HG02763 (cell line): ENCODE measurements around the gene DUSP2.

Experiments used
- ATAC-seq: cut with Tn5 transposase; IDR thresholded peaks from one replicate; pipeline ENCODE4 v1.9.1; 2021; ENCODE audit warnings: mild to moderate bottlenecking, moderate library complexity; ENCODE audit not compliant: unreplicated experiment

The DUSP2 gene

DNA sequence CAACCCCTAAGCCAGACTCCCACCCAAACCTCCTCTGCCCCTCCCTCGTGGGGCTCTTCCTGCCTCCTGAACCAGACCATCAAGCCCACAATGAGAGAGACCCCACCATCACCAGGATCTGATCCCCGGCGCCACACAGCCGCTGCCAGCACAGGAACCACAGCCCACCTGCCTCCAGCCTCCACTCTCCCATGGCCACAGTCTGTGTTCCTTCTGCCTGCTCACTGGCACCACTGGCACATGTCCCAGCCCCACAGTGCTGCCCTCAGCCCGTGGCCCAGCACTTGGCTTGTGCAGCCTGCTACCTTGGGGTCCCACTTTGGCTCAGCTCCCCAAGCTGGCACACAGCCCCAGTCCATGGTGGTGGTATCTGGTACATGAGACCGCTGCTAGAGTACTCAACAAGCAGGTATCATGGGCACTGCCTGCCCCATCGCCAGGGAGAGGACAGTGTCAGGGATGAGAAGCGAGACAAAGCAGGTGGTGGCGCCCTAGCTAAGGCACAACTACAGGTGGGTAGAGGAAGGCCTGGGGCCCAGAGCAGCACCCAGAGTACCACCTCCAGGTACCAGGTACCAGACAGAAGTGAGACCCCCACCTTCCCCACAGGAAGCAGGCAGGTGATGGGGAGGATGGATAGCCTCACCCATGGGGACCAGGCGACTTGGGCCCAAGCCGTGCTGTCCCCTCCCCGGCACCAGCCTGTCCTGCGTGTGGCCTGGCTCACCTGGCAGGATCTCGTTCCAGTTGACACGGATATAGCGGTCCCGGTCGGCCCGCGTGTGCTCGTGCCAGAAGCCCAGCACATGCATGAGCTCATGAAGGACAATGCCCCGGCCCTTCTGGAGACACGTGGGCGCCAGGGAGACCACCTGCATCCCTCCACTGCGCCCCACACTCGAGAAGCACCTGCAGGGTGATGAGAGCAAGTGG, 13.2 kb downstream of the DUSP2 start:
- ATAC-seq = no peak

DNA sequence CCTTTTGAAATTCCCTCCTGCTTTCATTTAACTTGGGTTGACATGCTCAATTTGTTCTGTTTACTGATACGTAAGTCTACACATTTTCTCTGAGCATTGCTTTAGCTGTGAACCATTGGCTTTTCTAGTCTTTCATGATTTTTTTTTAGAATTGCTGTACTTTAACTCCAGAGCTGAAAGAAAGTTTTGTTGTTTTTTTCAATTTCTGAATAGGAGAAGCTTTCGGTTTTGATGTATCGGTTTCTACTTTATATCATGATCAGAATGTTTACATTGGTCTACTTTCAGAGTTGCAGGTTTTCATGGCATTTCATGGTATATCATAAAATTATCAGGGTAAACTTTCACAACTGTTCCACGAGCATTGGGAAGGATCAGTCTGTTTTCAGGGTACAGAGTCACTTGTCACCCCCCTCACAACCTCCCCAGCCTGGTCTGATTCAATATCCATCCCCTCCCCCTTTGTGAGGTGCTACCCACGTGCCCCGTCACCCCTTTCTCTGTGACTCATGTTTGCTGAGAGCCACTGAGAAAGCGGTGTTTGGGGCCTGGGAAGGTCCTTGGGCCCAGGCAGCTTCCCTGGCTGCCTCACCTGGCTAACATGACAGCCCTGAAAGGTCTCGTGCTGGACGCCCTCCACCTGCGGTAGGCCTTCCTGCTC, 14.0 kb downstream of the DUSP2 start:
- no peak for ATAC-seq

DNA sequence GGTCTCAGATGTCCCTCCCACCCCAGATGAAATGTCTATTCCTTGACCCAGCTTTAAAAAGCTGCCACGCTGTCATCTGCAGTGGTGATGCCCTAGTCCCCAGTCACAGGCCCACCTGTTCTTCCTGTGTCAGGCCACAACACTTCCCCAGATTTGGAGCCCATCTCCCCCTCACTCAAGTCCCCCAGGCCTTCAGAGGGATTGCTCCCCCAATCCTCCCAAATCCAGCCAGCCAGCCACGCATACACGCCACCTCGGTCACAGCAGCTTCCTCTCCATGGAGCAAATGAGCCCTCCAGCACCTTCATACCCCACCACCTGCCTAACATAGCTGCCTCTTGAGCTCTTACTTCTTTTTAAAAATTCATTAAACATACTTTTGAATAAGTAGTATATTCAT, 14.8 kb downstream of the DUSP2 start:
- no peak for ATAC-seq

DNA sequence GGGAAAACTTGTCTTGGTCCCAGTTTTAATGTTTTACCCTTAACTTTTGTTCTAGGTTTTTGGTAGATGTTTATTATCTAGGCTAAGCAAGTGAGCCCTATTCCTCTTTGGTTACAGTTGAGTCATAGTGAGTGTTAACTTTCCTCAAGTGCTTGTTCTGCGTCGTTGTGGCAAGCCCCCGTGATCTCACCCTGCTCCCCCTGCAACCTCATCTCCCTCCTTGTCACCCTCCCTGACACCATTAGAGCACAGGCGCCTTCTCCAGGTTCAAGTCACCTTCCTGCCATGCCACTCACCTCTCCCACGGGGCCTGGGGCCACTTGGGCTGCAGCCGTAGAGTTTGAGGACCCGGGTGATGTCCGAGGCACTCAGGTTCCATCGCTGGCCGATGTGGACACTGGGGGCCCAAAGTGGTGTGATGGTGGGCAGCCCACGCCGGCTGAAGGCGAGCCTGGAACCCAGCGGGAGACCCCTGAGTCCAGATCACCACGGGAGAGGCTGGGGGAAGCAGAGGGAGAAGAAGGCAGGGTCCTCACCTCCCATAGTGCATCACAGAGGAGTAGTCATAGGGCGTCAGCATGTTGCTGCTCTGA, 15.6 kb downstream of the DUSP2 start:
- no peak for ATAC-seq

DNA sequence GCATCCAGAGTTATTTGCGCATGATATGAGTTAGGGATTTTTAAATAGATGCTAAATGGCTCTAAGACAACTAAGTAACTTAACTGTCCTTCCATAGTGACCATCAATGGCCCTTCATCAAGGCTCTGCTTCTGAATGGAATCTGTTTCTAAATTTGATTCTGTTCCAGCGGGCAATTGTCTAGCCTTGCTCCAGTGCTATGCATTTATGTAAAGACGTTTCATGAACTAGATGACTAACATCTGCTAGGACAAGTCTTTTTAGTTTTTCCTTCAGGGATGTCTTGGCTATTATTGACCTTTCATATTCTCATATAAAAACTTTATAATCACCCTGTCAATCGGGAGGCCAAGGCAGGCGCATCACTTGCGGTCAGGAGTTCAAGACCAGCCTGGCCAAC, 16.8 kb downstream of the DUSP2 start:
- ATAC-seq = no peak

GRCh38 chr2:96124406-96125265, 20.6 kb downstream of the DUSP2 start:
- no peak for ATAC-seq

GRCh38 chr2:96123936-96124335, 21.3 kb downstream of the DUSP2 start:
- ATAC-seq = no peak

DNA sequence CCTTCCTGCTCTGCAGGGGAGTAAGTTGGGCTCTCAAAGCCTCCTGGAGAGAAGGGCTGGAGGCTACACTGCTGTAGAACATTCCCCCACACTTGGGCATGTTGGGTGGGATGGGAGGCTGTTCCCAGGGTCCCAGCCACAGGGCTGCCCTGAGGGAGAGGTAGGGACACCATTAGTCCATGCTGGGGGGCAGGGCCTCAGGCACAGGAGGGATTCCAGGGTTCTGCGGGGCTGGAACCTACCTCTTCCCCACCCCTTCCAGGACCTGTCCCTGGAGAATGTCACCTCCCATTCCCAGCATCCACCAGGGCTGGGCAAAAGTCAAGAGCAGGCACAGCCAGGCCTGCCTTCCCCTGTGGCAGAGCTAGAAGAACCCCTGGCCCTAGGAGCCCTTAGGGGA, 21.9 kb downstream of the DUSP2 start:
- ATAC-seq = no peak

DNA sequence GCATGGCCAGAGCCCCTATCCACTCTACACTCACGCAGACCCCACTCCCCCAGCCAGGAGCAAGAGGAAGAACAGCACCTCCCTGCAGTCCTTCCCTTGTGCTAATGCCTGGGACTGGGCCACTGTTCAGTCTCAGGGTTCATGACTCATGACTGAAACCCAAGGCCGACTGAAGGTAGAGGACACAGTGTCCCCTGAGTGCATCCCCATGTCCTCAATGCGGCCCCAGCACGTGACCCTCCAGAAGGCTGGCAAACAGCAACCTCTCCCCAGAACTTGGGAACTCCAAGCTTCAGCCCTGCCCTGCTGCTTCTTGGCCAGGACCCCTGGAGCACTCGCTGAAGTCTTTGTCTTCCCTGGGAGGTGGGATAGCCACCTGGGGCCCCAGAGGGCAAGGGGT, 22.8 kb downstream of the DUSP2 start:
- ATAC-seq = no peak

GRCh38 chr2:96121414-96121813, 23.8 kb downstream of the DUSP2 start:
- ATAC-seq = no peak

DNA sequence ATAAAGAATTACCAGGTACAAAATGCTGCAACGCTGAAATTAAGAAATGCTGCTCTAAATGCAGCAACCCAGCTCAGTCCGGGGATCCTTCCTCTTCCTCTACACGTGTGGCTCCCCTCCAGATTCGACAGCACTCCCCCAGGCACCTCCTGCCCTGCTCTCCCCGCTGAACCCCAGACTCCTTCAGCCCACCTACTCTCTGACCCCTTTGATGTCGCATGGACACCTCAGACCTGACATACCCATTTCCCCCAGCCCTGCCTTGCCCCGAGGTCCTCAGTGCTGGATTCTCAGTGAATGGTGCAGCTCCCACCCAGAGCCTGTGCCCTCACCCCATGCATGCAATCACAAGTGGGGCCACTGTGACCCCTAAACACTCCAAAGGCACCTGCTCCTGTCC, 24.2 kb downstream of the DUSP2 start:
- ATAC-seq = no peak

DNA sequence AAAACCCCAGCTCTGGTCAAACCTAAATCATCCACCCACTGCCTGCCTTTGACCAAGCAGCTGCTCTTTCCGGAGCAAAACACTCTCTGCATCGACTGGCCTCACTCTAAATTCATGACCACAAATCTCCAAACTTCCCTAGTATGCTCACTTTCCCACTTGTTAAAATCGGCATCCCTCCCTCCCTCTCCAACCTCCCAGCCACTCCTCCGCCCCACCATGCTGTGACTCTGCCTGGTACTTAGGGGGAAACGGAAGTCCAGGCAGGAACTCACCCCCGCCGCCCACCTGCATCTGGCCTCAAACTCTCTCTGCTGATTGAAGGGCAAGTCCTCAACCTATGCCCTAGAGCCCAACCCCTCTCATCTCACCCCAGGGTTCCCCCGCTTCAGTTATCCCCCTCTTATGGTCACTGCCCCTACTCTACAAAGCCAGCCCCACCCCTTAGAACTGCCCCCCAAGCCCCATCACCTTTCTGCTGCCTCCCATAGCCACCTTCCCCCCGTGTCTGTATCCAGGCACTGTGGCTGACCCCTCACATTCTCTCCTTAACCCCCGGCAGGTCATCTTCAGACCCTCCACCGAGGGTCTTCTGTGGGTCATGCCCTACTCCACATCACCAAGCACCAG, 25.0 kb downstream of the DUSP2 start:
- no peak for ATAC-seq

DNA sequence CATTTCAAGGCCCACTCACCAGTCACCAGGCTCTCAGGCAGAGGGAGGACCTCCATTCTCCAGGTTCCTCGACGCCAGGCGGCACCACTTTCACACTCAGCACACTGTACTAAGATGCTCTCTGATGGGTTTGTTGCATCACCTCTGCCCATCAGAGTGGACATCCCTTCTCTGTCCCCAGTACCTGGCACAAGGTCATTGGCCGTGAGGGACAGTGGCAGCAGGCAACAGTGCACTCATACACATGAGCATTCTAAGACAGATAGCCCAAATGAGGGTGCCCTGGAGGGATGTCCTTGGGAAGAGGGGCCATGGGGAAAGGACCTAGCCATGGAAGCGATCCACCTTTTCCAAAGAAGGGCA, 25.9 kb downstream of the DUSP2 start:
- ATAC-seq = no peak

- ATAC-seq = no peak
Observed at GRCh38 chr2:96118698-96119388, 26.4 kb downstream of the DUSP2 start.

- no peak for ATAC-seq
Observed at GRCh38 chr2:96117701-96118588, 27.3 kb downstream of the DUSP2 start.

DNA sequence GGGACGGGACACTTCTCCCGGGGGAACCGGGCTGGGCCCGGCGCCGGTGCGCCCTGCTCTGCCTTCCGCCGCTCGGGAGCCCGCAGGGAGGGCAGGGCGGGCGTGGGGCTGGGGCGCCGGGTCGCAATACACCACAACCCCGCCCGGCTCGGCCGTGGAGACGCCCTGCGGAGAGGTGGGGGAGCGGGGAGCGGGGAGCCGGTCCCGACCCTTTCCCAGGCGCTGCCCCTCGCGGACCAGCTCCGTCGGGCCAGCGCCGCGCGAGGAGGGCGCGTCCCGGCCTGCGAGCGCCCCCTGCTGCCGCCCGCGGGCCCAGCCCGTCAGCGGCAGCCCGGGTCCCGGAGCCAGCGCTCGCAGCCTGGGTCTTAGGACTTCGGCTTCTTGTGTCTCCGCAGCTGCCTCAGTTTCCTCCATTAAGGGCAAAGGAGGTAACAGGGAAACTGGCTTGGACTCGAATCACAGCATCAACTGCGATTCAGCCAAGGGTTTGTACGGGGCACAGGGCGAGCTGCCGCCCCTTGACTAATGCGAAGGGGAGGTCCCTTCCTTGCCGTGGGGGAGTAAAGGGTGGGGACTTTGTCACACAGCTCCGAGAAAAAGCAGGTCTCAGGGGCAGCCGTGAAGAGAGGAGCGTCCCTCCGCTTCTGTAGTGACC, 28.2 kb downstream of the DUSP2 start:
- ATAC-seq = peak; percentile 69

- ATAC-seq = peak; percentile 47
Observed at GRCh38 chr2:96116424-96116878, 28.8 kb downstream of the DUSP2 start, which contains the start of gene ADRA2B. TSS of gene ADRA2B (minus strand) at chr2:96116571. CDS start at chr2:96116149, 422 bp downstream.
